HEK293 (cell line): Measurements from ENCODE around the gene AFF2.

Source experiments
- CTCF ChIA-PET: fragments of 350-600 bp; formaldehyde crosslinking; extraction: SDS; loops from one replicate; lab custom pipeline; 2021; ENCODE audit warnings: antibody characterized with exemption; lab: Yijun Ruan, JAX
- POLR2A ChIA-PET: fragments of 300-600 bp; formaldehyde crosslinking; extraction: SDS; loops from one replicate; lab custom pipeline; 2020; ENCODE audit warnings: antibody characterized with exemption, inconsistent platforms; lab: Yijun Ruan, JAX
- H3K27ac ChIP-seq: fragments of 200-500 bp; sonication (Bioruptor generic); 2 replicates; pipeline ENCODE4 v1.5.1; 2014; ENCODE audit warnings: low read depth, low read length, control low read depth, inconsistent platforms; ENCODE audit errors: extremely low read depth
- H3K36me3 ChIP-seq, 2 experiments: fragments of 200-500 bp in 1 of 2; sonication (Bioruptor generic) in 1 of 2; 1 replicate in 1 of 2; 2 replicates in 1 of 2; pipeline ENCODE4 v1.5.1; 2014 to 2017; ENCODE audit warnings: inconsistent platforms in 2 of 2, low read length in 2 of 2; ENCODE audit not compliant: control insufficient read depth in 2 of 2, insufficient read depth in 1 of 2
- H3K4me1 ChIP-seq: fragments of 200-500 bp; sonication (Bioruptor generic); 2 replicates; pipeline ENCODE4 v1.5.1; 2014; ENCODE audit warnings: mild to moderate bottlenecking, low read length, inconsistent platforms; ENCODE audit not compliant: control insufficient read depth, insufficient read depth
- H3K4me3 ChIP-seq: 2 replicates; pipeline ENCODE4 v1.5.1; 2011; ENCODE audit warnings: low read depth, mild to moderate bottlenecking, control low read depth, low read length, moderate library complexity
- H3K9me3 ChIP-seq: fragments of 200-500 bp; sonication (Bioruptor generic); 2 replicates; pipeline ENCODE4 v1.5.1; 2014; ENCODE audit warnings: low read depth, low read length, inconsistent platforms; ENCODE audit not compliant: control insufficient read depth, insufficient read depth
- HOXD13 ChIP-seq: sonication (generic); formaldehyde crosslinking; IDR thresholded peaks from 2 replicates; pipeline ENCODE4 v1.8.0; 2022; ENCODE audit warnings: missing genetic modification reagents, borderline replicate concordance
- INSM2 ChIP-seq: fragments of 450-650 bp; formaldehyde crosslinking; IDR thresholded peaks from 2 replicates; pipeline ENCODE4 v1.5.1; 2016; ENCODE audit warnings: missing biosample characterization, missing genetic modification characterization
- SCRT2 ChIP-seq: fragments of 450-650 bp; formaldehyde crosslinking; IDR thresholded peaks from 2 replicates; pipeline ENCODE4 v1.5.1; 2016; ENCODE audit warnings: missing biosample characterization, missing genetic modification characterization
- TCF7L2 ChIP-seq: IDR thresholded peaks from 2 replicates; pipeline ENCODE4 v1.6.1; 2011; ENCODE audit warnings: low read depth, mild to moderate bottlenecking, inconsistent platforms, low read length, moderate library complexity, borderline replicate concordance
- ZBTB48 ChIP-seq: fragments of 450-650 bp; formaldehyde crosslinking; IDR thresholded peaks from 2 replicates; pipeline ENCODE4 v1.5.1; 2016; ENCODE audit warnings: missing biosample characterization, missing genetic modification characterization
- ZNF132 ChIP-seq: fragments of 450-650 bp; formaldehyde crosslinking; IDR thresholded peaks from 2 replicates; pipeline ENCODE4 v1.5.1; 2017; ENCODE audit warnings: missing biosample characterization, missing genetic modification characterization, borderline replicate concordance
- ZNF26 ChIP-seq: fragments of 450-650 bp; formaldehyde crosslinking; IDR thresholded peaks from 2 replicates; pipeline ENCODE4 v1.5.1; 2016; ENCODE audit warnings: missing biosample characterization, missing genetic modification characterization
- ZNF280C ChIP-seq: fragments of 450-650 bp; formaldehyde crosslinking; IDR thresholded peaks from 2 replicates; pipeline ENCODE4 v1.5.1; 2016; ENCODE audit warnings: missing biosample characterization, missing genetic modification characterization
- ZNF350 ChIP-seq: fragments of 450-650 bp; formaldehyde crosslinking; IDR thresholded peaks from 2 replicates; pipeline ENCODE4 v1.5.0; 2017; ENCODE audit warnings: missing biosample characterization, mild to moderate bottlenecking, missing genetic modification characterization
- ZNF530 ChIP-seq: fragments of 450-650 bp; formaldehyde crosslinking; IDR thresholded peaks from 2 replicates; pipeline ENCODE4 v1.5.1; 2016; ENCODE audit warnings: low read depth, missing biosample characterization, missing genetic modification characterization
- ZNF571 ChIP-seq: fragments of 450-650 bp; formaldehyde crosslinking; IDR thresholded peaks from 2 replicates; pipeline ENCODE4 v1.5.0; 2017; ENCODE audit warnings: missing biosample characterization, missing genetic modification characterization
- ZNF664 ChIP-seq: fragments of 450-650 bp; formaldehyde crosslinking; IDR thresholded peaks from 2 replicates; pipeline ENCODE4 v1.5.1; 2016; ENCODE audit warnings: missing biosample characterization, missing genetic modification characterization
- ZNF776 ChIP-seq: fragments of 450-650 bp; formaldehyde crosslinking; IDR thresholded peaks from 2 replicates; pipeline ENCODE4 v1.5.0; 2017; ENCODE audit warnings: missing biosample characterization, missing genetic modification characterization, borderline replicate concordance
- ZNF777 ChIP-seq: fragments of 450-650 bp; formaldehyde crosslinking; IDR thresholded peaks from 2 replicates; pipeline ENCODE4 v1.5.1; 2017; ENCODE audit warnings: missing biosample characterization, missing genetic modification characterization, borderline replicate concordance
- ZNF830 ChIP-seq: fragments of 450-650 bp; IDR thresholded peaks from 2 replicates; pipeline ENCODE4 v1.5.0; 2018; ENCODE audit warnings: missing biosample characterization, missing genetic modification characterization, low read depth, mild to moderate bottlenecking, moderate library complexity
- ZXDB ChIP-seq: fragments of 450-650 bp; formaldehyde crosslinking; IDR thresholded peaks from 2 replicates; pipeline ENCODE4 v1.5.1; 2016; ENCODE audit warnings: missing biosample characterization, missing genetic modification characterization
- TF ChIP-seq, protein P1 (sequence below): fragments of 450-650 bp; formaldehyde crosslinking; IDR thresholded peaks from 2 replicates; pipeline ENCODE4 v1.5.1; 2017; ENCODE audit warnings: missing biosample characterization, missing genetic modification characterization
- TF ChIP-seq, protein P2 (sequence below): fragments of 450-650 bp; formaldehyde crosslinking; IDR thresholded peaks from 2 replicates; pipeline ENCODE4 v1.5.1; 2016; ENCODE audit warnings: missing biosample characterization, missing genetic modification characterization

Gene AFF2

DNA sequence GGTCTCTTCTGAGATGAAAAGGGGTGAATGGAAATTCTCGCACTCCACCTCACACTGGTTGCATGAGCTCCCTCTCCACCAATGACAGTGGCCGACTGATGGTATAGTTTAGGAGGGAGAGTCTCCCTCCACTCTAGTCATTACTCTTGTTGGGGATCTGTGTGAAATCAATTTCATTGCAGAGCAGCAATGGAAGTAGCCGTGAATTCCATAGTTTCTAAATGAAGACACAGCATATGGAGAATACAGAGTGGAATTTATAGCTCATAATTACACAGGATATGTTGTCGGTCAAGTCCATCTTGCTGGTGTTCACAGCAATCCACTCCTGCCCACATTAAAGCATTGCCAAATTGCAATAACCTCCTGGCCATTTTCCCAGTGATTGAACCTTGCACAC is 426.0 kb downstream of the AFF2 start:
- CTCF ChIA-PET, result interaction anchor here (0.5 kb wide), 1 partner anchor 666 kb away, joined by 3 read pairs; no protein-coding TSS in a partner anchor
- no peak overlapping the region for H3K4me3 ChIP-seq
- TF ChIP-seq ZNF664 (tag by site-specific recombination) (no peak), SCRT2 (tag by site-specific recombination) (no peak), ZXDB (tag by site-specific recombination) (no peak), ZNF776 (tag by site-specific recombination) (no peak), ZNF830 (tag by site-specific recombination) (no peak), ZBTB48 (no peak), ZNF571 (tag by site-specific recombination) (no peak), ZNF26 (no peak), ZNF132 (tag by site-specific recombination) (no peak), INSM2 (tag by site-specific recombination) (no peak), ZNF777 (tag by site-specific recombination) (no peak), ZNF280C (no peak), HOXD13 (no peak), ZNF530 (tag by site-specific recombination) (no peak), ZNF350 (tag by site-specific recombination) (no peak)
- TF ChIP-seq, protein P1, sequence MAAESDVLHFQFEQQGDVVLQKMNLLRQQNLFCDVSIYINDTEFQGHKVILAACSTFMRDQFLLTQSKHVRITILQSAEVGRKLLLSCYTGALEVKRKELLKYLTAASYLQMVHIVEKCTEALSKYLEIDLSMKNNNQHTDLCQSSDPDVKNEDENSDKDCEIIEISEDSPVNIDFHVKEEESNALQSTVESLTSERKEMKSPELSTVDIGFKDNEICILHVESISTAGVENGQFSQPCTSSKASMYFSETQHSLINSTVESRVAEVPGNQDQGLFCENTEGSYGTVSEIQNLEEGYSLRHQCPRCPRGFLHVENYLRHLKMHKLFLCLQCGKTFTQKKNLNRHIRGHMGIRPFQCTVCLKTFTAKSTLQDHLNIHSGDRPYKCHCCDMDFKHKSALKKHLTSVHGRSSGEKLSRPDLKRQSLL (tag by site-specific recombination), result no peak
- TF ChIP-seq, protein P2, sequence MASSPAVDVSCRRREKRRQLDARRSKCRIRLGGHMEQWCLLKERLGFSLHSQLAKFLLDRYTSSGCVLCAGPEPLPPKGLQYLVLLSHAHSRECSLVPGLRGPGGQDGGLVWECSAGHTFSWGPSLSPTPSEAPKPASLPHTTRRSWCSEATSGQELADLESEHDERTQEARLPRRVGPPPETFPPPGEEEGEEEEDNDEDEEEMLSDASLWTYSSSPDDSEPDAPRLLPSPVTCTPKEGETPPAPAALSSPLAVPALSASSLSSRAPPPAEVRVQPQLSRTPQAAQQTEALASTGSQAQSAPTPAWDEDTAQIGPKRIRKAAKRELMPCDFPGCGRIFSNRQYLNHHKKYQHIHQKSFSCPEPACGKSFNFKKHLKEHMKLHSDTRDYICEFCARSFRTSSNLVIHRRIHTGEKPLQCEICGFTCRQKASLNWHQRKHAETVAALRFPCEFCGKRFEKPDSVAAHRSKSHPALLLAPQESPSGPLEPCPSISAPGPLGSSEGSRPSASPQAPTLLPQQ (tag by site-specific recombination), result no peak
- TF ChIP-seq, all 188 proteins: peak for 0
- no peaks in the 10 kb centered on the region for H3K4me1 ChIP-seq
- POLR2A ChIA-PET, result no interaction called here
- H3K9me3 ChIP-seq, result no peaks in the 10 kb centered on the region; the same call in 1 of the 2 replicates
- no peak overlapping the region for H3K27ac ChIP-seq
- H3K36me3 ChIP-seq, result no peaks in the 10 kb centered on the region

DNA sequence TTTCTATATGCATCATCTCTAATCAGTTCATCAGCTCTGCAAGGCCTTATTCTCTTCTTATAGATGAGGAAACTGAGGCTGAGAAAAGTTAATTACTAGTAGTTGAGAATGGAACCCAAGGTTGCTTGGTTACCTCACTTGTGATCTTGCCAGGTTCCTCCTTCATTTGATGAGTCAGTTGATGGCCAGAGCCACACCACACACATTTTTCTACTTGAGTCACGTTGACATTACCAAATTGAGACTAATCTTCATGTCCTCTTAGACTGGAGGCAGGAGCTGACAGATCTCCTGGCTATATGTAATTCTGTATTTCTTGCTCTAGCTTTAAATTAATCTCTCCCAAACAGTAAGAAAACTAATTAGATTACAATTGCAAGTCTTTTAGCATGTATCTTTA is 428.4 kb downstream of the AFF2 start:
- Histone ChIP-seq H3K4me1 (no peaks in the 10 kb centered on the region), H3K9me3 (no peaks in the 10 kb centered on the region; the same call in 1 of the 2 replicates), H3K4me3 (no peak overlapping the region), H3K36me3 (no peaks in the 10 kb centered on the region)
- CTCF ChIA-PET, result no interaction called here
- TF ChIP-seq TCF7L2, result no peak
- TF ChIP-seq, all 188 proteins: peak for 0
- POLR2A ChIA-PET, result no interaction called here
- H3K27ac ChIP-seq, result no peak overlapping the region
